ENCODE data around the gene TSPEAR.
"Not testable (repeated sequence)": the region's sequence is repeated elsewhere in the genome, so short reads cannot be mapped to it uniquely, and the experiment has no call there.

TSPEAR gene

GRCh38 chr21:44684077-44684476 is 27.3 kb downstream of the TSPEAR start:
- no peak for DNase-seq (ENCODE audit: low spot score)

- no peak for DNase-seq (ENCODE audit: low spot score)
Observed at GRCh38 chr21:44682580-44683151, 28.7 kb downstream of the TSPEAR start.

GRCh38 chr21:44681861-44682579 is 29.4 kb downstream of the TSPEAR start, which contains the start of gene KRTAP12-1:
Gene KRTAP12-1, minus strand, starts transcription at chr21:44682163. Its CDS starts 40 bp downstream, at chr21:44682123.
- DNase-seq (ENCODE audit: low spot score): no peak

DNA sequence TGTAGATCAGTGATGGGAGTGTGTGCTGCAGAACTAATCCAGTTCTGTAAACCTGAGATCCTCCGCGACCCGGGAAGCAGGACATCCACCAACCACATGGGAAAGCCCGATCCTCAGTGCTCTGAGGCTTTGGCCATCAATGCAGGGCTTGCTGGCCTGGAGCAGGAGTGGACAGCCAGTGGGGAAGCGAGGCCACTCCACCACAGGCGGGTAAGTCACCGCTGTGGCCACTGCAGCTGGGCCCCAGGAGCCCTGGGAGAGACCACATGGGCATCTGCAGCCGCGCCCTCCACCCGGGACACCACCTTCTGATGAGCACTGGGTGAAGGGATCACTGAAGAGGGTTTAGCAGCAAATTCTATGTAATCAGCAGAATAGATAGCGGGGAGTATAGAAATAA is 30.2 kb downstream of the TSPEAR start:
- DNase-seq (ENCODE audit: low spot score): no peak

DNA sequence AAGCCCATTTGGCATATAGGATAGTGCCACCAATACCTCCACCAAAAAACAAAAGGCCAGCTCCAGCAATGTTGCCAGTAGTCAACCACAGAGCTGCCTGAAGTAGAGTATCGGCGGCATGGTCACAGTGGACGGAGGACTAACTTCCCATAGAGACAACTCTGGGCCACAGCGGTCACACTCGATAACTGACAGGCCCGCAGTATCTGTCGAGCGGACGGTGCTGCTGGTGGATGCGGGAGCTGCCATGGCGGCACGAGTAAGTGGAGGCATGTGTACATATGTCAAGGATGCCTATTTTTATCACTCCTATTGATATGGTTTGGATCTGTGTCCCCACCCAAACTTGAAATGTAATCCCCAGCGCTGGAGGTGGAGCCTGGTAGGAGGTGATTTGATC is 33.5 kb downstream of the TSPEAR start:
- no peak for DNase-seq (ENCODE audit: low spot score)

- DNase-seq (ENCODE audit: low spot score): no peak
Observed at GRCh38 chr21:44671911-44672310, 39.5 kb downstream of the TSPEAR start.

- DNase-seq (ENCODE audit: low spot score): no peak
Observed at GRCh38 chr21:44670642-44671432, 40.5 kb downstream of the TSPEAR start.

DNA sequence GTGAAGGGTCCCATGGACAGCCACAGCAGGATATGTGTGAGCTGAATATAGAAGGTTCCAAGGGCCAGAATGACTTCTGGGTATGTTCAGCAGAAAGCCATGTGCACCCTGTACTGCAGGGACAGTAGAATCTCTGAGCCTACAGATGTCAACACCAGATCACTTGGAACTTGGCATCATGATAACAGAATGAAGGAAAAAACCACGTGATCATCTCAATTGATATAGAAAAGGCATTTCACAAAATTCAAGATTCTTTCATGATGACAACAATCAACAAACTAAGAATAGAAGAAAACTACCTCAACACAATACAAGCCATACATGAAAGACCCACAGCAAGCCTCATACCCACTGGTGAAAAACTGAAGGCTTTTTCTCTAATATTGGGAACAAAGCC is 43.8 kb downstream of the TSPEAR start:
- DNase-seq (ENCODE audit: low spot score): no peak

GRCh38 chr21:44666401-44667320 is 44.7 kb downstream of the TSPEAR start, which contains the start of gene KRTAP12-2:
Gene KRTAP12-2, minus strand, starts transcription at chr21:44666927. Its CDS starts 41 bp downstream, at chr21:44666886.
- no peak for DNase-seq (ENCODE audit: low spot score)

DNA sequence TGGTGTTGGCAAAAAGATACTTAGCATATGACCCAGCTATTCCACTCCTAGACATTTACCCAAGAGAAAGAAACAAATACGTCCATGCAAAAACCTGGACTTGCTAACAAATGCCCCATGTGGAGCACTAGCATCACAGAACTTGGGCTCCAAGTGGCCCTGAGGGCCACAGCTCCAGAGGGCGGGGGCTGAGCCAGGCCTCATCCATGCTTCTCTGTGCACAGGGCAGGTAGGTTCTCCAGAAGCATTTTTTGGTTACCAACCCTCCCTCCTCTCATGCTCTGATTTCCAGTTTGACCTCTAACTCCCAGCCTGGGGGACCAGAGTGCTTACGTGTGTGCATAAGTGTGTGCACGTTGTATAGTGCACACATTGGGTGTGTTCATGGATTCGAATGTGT is 46.7 kb downstream of the TSPEAR start:
- no peak for DNase-seq (ENCODE audit: low spot score)

DNA sequence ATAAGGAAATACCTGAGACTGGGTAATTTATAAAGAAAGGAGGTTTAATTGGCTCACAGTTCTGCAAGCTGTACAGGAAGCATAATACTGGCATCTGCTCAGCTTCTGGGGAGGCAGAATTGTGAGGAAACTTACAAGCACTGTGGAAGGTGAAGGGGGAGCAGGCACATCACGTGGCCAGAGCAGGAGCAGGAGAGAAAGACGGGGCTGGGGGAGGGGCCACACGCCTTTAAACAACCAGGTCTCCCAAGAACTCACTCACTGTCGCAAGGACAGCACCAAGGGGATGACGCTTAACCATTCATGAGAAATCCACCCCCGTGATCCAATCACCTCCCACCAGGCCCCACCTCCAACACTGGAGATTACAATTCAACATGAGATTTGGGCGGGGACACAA is 49.8 kb downstream of the TSPEAR start:
- DNase-seq (ENCODE audit: low spot score): not testable (repeated sequence)

DNA sequence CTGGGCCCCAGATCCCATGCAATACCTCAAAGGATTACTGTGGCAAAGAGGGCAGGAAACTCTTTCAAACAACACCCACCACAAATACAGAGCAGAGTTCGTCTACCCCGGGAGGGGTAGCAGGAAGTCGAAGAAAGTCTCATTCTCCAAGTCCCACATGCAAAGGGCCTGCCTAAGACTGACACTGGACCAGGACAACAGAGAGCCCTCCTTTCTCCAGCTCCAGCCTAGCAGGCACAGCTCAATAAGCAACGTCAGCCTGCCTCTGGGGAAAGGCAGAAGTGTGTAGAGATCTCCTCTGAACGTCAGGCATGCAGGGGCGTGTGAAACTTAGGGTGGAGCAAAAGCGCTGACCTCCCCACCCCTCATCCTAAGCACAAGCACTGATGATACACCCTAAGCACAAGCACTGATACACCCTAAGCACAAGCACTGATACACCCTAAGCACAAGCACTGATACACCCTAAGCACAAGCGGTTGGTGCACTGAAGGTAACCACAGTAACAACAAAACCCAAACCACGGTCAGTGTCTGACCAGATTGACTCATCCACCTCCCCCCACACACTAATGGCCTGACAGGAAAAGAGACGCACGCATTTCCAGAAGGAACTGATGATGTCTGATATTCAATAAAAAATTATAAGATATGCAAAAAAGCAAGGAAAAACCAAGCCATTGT is 52.3 kb downstream of the TSPEAR start:
- no peak for DNase-seq (ENCODE audit: low spot score)

DNA sequence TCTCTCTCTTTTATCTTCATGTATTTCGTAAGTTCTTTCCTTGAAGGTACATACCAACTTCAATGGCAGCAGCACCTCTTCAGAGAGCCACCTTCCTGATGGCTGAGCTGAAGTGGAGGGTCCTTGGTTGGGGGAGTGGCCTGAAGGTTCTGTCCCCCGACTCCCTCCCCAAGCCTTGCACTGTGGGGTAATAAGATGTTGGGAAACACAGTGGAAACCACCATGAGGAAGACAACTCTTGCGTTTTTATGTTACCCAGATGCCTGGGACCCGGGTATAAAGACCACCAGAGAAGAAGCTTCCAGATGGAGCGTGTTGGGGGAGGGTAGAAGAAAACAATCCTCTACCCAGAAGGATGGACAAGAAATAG is 52.8 kb downstream of the TSPEAR start:
- DNase-seq (ENCODE audit: low spot score): no peak

DNA sequence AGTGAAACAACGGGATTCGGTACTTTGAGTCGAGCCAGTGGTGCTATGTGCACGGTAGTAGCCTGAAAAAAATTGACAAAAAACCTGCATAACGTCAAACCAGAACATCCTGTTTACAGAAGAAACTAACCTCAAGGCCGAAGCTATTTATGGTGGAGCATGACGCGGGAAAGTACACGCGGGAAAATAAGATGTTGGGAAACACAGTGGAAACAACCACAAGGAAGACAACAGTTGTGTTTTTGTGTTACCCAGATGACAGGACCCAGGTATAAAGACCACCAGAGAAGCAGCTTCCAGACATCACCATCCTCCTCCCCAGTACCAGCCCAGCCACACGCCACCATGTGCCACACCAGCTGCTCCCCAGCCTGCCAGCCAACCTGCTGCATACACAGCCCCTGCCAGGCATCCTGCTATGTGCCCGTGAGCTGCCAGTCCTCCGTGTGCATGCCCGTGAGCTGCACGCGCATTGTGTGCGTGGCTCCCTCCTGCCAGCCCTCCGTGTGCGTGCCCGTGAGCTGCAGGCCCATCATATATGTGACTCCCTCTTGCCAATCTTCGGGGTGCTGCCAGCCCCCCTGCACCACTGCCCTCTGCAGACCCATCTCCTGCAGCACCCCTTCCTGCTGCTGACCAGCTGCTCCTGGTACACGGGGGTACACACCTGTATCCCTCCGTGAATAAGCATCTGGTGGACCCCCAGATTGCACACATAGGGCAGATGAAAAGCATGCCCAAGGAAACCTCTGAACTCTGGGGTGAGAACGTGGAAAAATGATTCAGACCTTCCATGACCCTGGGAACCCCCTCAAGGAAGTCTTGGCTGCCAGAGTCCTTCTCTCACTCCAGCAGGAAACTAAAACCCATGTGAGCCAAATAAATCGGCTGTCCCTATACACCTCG is 53.5 kb downstream of the TSPEAR start, which contains the start of gene KRTAP12-3:
Gene KRTAP12-3, plus strand, starts transcription at position 298 of the 906 bp plus-strand sequence. Its CDS starts 48 bp downstream, at position 346.
- DNase-seq (ENCODE audit: low spot score): no peak

GRCh38 chr21:44656868-44657267 is 54.5 kb downstream of the TSPEAR start:
- no peak for DNase-seq (ENCODE audit: low spot score)

DNA sequence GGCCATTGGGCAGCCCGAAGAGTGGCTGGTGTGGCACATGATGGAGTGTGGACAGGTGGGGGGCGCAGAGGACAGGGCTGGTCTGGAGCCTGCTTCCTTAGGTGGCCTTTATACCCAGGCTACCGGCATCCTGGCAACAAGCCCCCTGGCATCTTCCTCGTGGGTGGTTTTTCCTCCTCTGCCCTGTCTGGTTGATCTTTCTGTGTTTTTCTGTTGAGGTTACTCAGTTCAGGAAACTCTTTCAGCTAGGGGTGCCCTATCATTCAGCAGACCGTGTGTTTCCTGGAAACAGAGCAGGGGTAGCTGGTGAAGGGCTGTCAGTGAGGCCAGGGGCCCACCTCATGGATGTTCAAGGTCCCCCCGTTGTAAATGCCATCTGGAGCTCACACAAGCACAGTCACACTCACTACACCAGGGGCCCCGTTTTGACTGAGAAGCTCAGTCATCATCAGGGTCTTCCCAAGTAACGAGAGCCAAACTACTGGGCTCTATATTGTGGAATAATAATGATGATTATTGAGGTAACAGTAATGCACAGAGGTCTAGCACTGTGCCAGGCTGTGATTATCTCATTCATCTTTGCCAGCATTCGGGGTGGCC is 56.7 kb downstream of the TSPEAR start, which contains the start of gene KRTAP12-4:
Gene KRTAP12-4, minus strand, starts transcription at position 84 of the 600 bp plus-strand sequence. Its CDS starts 45 bp downstream, at position 39.
- DNase-seq (ENCODE audit: low spot score): no peak

GRCh38 chr21:44653656-44654575 is 57.5 kb downstream of the TSPEAR start:
- no peak for DNase-seq (ENCODE audit: low spot score)

DNA sequence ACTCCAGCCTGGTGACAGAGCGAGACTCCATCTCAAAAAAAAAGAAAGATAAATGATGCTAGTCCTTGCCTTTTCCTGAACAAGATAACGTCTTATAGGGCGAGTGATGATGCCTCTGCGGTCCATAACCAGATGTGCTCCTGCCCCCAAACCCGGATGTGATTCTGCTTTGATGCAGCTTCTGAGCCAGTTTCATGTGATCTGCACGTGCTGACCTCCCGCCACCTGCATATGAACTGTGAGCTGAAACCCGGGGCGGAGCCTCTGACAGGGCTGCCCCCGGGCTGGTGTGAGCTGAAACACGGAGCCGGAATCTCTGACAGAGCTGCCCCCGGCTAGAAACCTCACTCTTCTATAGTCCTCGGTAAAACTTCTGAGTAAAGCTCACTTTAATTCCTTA is 58.2 kb downstream of the TSPEAR start:
- DNase-seq (ENCODE audit: low spot score): no peak

Measured in Ammon's horn (tissue), 1 donor.